Stimulated activated CD8-positive, alpha-beta memory T cell treated with anti-CD3 and anti-CD28 coated beads, Interleukin-7, amount 100 ng/mL, for 1 hour (primary cell): Measurements from ENCODE around the gene OSBPL6.
"Not testable (repeated sequence)": the region's sequence is repeated elsewhere in the genome, so short reads cannot be mapped to it uniquely, and the experiment has no call there.

Source experiments
- DNase-seq, 2 donors: peaks; one replicate each; pipeline ENCODE4 v3.0.0-alpha.2; 2020; ENCODE audit warnings: low read depth in 2 of 2

Gene OSBPL6

GRCh38 chr2:178350051-178350450 lies 155.7 kb downstream of the OSBPL6 start:
- no peak for DNase-seq

DNA sequence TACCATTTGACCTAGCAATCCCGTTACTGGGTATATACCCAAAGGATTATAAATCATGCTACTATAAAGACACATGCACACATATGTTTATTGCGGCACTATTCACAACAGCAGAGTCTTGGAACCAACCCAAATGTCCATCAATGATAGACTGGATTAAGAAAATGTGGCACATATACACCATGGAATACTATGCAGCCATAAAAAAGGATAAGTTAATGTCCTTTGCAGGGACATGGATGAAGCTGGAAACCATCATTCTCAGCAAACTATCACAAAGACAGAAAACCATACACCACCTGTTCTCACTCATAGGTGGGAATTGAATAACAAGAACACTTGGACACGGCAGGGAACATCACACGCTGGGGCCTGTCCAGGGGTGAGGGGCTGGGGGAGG lies 163.4 kb downstream of the OSBPL6 start:
- not testable (repeated sequence) for DNase-seq

DNA sequence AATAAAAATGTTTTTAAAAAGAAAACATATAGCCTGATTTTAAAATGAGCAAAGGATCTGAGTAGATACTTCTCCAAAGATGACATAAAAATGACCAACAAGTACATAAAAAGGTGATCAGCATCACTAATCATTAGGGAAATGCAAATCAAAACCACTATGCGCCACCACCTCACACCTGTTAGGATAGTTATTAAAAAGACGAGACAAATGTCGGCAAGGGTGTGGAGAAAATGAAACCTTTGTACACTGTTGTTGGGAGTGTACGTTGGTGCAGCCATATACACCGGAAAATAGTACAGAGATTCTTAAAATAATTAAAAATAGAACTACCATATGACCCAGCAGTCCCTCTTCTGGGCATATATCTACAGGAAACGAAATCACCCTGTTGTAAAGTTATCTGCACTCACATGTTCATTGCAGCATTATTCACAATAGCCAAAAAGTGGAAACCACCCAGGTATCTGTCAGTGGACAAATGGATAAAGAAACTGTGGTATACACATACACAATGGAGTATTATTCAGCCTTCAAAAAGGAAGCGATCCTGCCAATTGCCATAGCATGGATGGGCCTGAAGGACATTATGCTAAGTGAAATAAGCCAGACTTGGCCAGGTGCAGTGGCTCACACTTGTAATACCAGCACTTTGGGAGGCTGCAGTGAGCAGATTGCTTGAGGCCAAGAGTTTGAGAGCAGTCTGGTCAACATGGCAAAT lies 165.0 kb downstream of the OSBPL6 start:
- no peak for DNase-seq

DNA sequence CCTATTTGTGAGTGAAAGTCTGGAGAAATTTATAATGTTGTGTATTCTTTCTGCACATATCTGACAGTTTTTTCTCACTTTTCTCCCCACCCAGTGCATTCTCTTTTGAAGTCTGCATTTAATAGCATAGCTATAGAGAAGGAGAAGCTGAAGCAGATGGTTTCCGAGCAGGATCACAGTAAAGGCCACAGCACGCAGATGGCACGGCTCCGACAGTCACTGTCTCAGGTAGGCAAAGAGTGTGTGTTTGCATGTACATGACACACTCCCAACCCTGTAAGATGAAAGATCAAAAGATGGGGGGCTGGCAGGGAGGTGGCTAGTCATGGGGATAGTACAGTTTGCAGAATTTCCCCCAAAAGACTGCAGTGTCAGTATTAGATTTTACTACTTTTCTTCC lies 167.3 kb downstream of the OSBPL6 start:
- no peak for DNase-seq

DNA sequence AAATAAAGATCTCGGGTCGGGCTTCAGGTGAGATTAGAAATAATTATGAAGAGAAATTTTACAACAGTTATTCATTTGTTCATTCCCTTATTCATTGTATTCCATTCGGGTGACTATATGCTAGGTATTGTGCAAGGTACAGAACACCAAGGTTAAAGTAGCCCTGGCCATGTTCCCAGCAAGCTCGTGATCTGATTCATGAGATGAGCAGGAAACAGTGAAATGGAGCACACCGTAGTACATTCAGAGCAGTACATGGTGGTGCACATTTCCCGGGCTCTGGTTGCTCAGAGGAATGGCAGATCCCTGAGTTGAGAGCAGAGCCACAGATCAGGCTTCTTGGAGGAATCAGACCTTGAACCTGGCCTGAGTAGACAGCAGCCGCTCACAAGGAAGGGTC lies 168.9 kb downstream of the OSBPL6 start:
- DNase-seq = no peak

- DNase-seq = no peak
These were observed 170.8 kb downstream of the OSBPL6 start for GRCh38 chr2:178365116-178365515.

DNA sequence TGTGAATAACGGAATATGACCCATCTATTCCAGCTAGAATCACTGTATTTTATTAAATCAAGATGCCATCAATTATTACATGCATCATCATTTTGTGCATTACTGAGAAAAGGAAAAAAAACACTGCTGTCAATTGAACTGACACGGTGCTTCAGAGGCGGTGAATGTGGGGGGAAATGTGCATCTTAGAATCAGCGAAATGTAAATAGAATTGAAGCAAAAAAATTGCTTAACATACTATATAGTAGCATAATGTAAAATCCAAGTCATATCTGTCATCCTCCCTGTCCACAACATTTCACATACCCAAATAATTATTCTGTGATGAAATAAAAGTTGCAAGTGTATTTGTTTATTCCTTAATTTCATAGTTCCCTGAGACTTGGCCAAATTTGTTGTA lies 172.1 kb downstream of the OSBPL6 start:
- no peak for DNase-seq

GRCh38 chr2:178367344-178367743 lies 173.0 kb downstream of the OSBPL6 start:
- no peak for DNase-seq

DNA sequence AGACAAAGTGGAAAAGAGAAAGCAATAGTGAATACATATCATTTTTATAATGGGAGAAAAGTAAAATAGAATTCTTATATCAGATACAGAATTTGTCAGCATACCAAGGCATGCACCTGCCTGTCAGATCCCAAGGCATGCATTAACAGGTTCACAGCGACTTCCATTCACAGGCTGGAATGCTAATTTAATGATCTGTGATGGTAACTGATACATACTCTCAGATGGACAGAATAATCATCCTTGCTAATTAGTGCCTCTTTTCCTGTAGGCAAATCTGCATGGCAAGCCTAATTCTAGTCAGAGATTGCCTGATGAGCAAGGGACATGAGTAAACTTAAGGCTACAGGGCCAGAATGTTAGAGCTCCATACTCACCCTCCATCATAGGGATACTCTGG lies 180.6 kb downstream of the OSBPL6 start:
- no peak for DNase-seq

DNA sequence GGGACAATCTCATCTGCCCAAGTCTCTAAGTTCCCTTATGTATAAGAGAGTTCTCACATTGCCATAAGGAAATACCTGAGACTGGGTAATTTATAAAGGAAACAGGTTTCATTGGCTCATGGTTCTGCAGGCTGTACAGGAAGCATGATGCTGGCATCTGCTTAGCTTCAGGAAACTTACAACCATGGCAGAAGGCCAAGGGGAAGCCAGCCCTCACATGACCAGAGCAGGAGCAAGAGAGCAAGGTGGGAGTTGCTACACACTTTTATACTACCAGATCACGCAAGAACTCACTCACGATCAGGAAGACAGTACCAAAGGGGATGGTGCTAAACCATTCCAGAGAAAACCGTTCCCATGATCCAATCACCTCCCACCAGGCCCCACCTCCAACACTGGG lies 182.7 kb downstream of the OSBPL6 start:
- no peak for DNase-seq

- DNase-seq = no peak
These were observed 185.1 kb downstream of the OSBPL6 start for GRCh38 chr2:178379162-178380004.

DNA sequence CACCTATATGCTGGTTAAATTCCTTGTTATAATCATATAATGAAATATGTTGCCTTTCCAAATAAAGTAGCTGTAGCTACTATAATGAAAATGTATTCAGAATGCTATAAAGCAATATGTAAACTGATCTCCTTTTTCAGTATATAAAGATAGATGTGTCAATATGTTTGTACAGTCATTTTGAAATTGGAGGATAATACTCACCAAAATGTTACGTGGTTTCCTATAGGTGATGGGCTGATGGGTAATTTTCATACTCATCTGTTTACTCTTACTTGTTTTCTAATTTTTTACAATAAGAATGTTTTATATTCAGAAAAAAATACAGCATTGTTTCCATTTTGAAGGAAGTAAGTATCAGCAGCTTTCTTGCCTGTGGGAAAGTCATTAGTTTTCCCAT lies 186.5 kb downstream of the OSBPL6 start:
- no peak for DNase-seq

GRCh38 chr2:178383718-178384117 lies 189.4 kb downstream of the OSBPL6 start:
- DNase-seq = no peak

DNA sequence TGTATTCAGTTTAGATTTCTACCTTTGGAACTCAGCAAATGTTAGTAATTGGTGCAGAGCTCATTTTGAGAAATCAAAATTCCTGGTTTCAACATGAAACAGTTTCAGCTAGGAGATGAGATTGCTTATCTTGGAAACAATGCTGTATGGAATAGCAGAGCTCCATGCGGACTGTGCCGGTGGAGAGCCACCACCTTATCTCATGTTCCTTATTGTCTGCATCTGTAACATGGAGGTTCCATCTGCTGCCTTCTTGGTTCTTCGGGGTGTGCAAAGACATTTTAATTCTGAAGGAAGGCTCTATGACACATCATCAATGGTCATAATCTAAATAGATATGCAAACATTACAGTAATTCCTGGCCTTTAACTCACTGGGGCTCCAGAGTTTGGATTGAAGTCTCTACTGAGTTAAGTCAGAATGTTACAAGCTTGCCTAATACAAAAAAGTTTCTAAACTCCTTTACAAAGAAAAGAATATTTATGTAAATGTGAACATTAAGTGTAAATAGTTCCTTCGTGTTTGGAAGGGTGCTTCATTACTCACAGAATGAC lies 191.4 kb downstream of the OSBPL6 start:
- no peak for DNase-seq

DNA sequence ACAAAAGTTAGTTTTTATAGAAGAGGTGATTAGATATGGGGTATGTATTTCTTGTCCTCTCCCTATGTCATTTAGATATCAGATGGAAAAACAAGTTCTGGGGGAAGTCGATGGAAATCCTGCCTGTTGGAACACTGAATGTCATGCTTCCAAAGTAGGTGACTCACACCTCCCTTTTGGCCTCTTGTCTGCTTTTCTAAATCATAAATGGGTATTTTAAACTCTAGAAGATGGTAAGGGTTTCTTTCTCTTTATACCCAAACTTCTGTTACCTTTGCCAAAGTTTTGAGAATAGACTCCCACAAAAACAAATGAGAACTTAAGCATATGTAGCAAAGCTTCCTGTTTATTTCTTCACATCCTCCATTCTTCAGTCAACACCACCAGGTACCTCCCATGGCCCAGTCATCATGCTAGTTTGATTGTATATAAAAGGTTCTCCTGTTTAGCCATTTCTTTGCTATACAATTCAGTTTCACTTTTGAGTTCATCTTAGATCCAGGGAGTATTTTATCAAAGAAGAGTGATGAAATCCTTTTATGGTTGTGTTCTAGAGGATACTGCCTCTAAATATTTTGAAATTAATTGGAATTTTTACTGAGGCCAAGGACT lies 192.8 kb downstream of the OSBPL6 start:
- DNase-seq = no peak

GRCh38 chr2:178388287-178388686 lies 194.0 kb downstream of the OSBPL6 start:
- DNase-seq = no peak

DNA sequence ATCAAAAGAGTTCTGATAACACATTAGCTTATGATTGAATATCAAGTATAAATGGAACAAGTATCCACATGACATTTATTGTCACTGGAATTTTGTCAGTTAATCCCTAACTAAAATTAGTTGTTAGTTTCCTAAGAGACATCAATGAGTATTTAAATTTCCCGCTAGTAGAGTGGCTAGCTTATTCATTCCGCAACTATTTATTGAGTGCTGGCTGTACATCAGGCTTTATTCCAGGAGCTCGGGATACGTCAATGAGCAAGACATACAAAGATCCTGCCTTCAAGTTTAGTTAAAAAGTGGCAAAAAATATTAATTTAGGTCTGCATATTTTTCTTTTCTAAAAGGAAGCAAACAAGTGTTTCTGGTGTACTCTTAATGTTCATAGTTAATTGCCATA lies 197.4 kb downstream of the OSBPL6 start:
- DNase-seq = no peak

GRCh38 chr2:178392215-178392614 lies 197.9 kb downstream of the OSBPL6 start:
- no peak for DNase-seq

GRCh38 chr2:178394859-178395258 lies 200.5 kb downstream of the OSBPL6 start:
- no peak for DNase-seq

GRCh38 chr2:178395295-178395694 lies 201.0 kb downstream of the OSBPL6 start:
- DNase-seq = no peak

DNA sequence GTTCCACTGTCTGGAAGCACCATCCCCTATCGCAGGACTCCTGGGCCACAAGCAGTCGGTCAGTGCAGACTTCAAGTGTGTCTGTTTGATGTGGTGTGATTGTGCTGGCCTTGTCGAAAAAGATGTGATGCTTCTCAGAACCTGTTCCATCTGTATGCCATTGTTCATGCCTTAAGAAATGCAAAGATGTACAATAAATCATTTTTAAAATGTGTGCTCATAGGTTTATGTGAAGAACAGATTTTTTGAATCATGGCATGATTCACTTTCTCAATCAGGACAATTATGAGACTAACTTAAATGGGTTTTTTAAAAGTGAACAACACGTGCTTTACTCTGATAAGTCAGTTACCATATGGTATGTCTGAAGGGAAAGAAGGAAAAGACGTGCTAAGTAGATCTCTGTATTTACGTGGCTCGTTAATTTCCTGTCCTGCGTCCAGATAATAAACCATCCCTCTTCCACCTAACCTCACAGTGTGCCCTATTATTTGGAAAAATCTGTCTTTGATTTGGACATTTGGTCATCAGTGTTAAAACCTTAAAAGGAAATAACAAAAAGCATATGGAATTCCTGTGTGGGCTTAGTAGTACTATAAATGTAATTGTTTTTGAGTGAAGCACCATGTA lies 201.7 kb downstream of the OSBPL6 start:
- DNase-seq = no peak

DNA sequence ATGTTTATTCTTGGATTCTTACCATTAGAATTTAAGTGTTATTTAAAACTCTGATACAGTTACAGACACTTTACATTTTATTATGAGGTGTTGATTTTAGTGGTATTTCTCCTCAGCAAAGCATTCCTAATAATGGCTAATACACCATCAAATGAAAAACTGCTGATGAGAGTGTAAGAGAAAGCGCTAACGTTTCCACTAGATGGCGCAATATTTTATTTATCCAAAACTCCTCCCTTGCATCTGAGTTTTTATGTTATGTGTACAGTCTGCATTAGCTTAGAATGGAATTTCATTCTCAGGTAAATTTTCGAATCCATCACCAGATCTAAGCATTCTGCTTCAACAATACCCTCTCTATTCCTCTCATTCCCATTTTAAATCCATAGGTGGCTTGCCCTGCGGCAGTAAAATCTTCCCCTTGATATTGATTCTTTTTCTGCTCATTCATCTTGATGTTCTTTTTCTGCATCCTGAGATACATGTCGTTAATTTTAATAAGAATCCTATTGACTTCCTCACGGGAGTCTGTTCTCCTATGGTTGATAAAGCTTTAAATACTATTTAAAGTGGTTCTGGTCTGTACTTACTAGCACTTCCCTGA lies 202.8 kb downstream of the OSBPL6 start:
- no peak for DNase-seq
